AG04449 (cell line): ENCODE data around the gene NOL3.

Experiments
- CTCF ChIA-PET: fragments of 350-600 bp; formaldehyde crosslinking; extraction: SDS; loops from one replicate; lab custom pipeline; 2021; ENCODE audit warnings: antibody characterized with exemption; lab: Yijun Ruan, JAX
- POLR2A ChIA-PET: fragments of 400-600, 350-600 bp; formaldehyde crosslinking; extraction: SDS; loops from one replicate; lab custom pipeline; 2020; ENCODE audit warnings: antibody characterized with exemption, inconsistent platforms; lab: Yijun Ruan, JAX
- DNase-seq: peaks from one replicate; pipeline ENCODE4 v3.0.0-alpha.2; 2010; ENCODE audit warnings: low read depth, low spot score
- H3K4me3 ChIP-seq: 2 replicates; pipeline ENCODE4 v1.5.1; 2011; ENCODE audit warnings: low read depth, mild to moderate bottlenecking, control low read depth, low read length
- CTCF ChIP-seq: IDR thresholded peaks from one replicate; pipeline ENCODE4 v1.5.1; 2011; ENCODE audit warnings: mild to moderate bottlenecking, moderate library complexity, low read length, control low read depth, inconsistent platforms; ENCODE audit not compliant: insufficient read depth; ENCODE audit errors: missing control alignments

NOL3 gene

GRCh38 chr16:67199808-67200198, 29.5 kb downstream of the NOL3 start:
- ChIA-PET CTCF (interaction anchor here (1.5 to 9.3 kb wide), 2 partner anchors 11 to 12 kb away, joined by 4 to 83 read pairs; no protein-coding TSS in a partner anchor), POLR2A (interaction anchor here (0.6 to 0.7 kb wide), 2 partner anchors 8 to 188 kb away, joined by 3 read pairs; no protein-coding TSS in a partner anchor)
- DNase-seq = no peak
- no peak overlapping the region for H3K4me3 ChIP-seq
- TF ChIP-seq CTCF = no peak

- ChIA-PET POLR2A (interaction anchor here (0.7 kb wide), 1 partner anchor 189 kb away, joined by 3 read pairs; no protein-coding TSS in a partner anchor), CTCF (interaction anchor here (9.3 kb wide), 1 partner anchor 10 kb away, joined by 83 read pairs; no protein-coding TSS in a partner anchor)
- no peak overlapping the region for H3K4me3 ChIP-seq
- DNase-seq = no peak
- TF ChIP-seq CTCF = no peak
These were observed 30.2 kb downstream of the NOL3 start for GRCh38 chr16:67200491-67200890.

- no peak overlapping the region for H3K4me3 ChIP-seq
- POLR2A ChIA-PET = interaction anchor here (0.6 kb wide), 2 partner anchors 22 to 25 kb away, joined by 3 read pairs; no protein-coding TSS in a partner anchor
- CTCF ChIA-PET = interaction anchor here (0.8 to 1.0 kb wide), 2 partner anchors 12 to 48 kb away, joined by 3 read pairs; no protein-coding TSS in a partner anchor
- TF ChIP-seq CTCF = no peak
- DNase-seq = no peak
These were observed 31.3 kb downstream of the NOL3 start for GRCh38 chr16:67201411-67202345.

- ChIA-PET CTCF (interaction anchor here (0.8 to 1.0 kb wide), 2 partner anchors 9 to 13 kb away, joined by 3 read pairs; no protein-coding TSS in a partner anchor), POLR2A (interaction anchor here (0.6 kb wide), 2 partner anchors 21 to 24 kb away, joined by 3 read pairs; no protein-coding TSS in a partner anchor)
- DNase-seq = no peak
- H3K4me3 ChIP-seq = no peak overlapping the region
- TF ChIP-seq CTCF = no peak
These were observed 32.1 kb downstream of the NOL3 start for GRCh38 chr16:67202426-67202825.

GRCh38 chr16:67202956-67203493, 32.7 kb downstream of the NOL3 start:
- no peak for TF ChIP-seq CTCF
- ChIA-PET POLR2A (no interaction called here), CTCF (interaction anchor here (0.8 kb wide), 1 partner anchor 10 kb away, joined by 3 read pairs; no protein-coding TSS in a partner anchor)
- no peak overlapping the region for H3K4me3 ChIP-seq
- no peak for DNase-seq
